Activated naive CD4-positive, alpha-beta T cell treated with anti-CD3 and anti-CD28 coated beads for 36 hours (primary cell): Measurements from ENCODE around the gene OR2L5. TPM values are rescaled to one million over a fixed set of nuclear protein-coding genes. Genes with fewer than 3 reads are reported as not detected.

Experiments used
- CTCF ChIA-PET: fragments of 350-600 bp; sonication (Branson Sonifier 250); formaldehyde crosslinking; loops from one replicate; lab custom pipeline; 2021; ENCODE audit warnings: antibody characterized with exemption; lab: Charles Lee
- DNase-seq: peaks from one replicate; pipeline ENCODE4 v3.0.0-alpha.2; 2020
- H3K27ac Mint-ChIP-seq: one replicate; pipeline ENCODE4 v1.8.0; 2021; ENCODE audit warnings: mild to moderate bottlenecking, mixed read lengths
- H3K27me3 Mint-ChIP-seq: one replicate; pipeline ENCODE4 v1.8.0; 2021; ENCODE audit warnings: low read depth, mixed read lengths
- H3K36me3 Mint-ChIP-seq: one replicate; pipeline ENCODE4 v1.8.0; 2021; ENCODE audit warnings: low read depth, mixed read lengths
- H3K4me1 Mint-ChIP-seq: one replicate; pipeline ENCODE4 v1.8.0; 2021; ENCODE audit warnings: low read depth, mixed read lengths
- H3K4me3 Mint-ChIP-seq: one replicate; pipeline ENCODE4 v1.8.0; 2021; ENCODE audit warnings: mild to moderate bottlenecking, moderate library complexity, mixed read lengths
- H3K9me3 Mint-ChIP-seq: one replicate; pipeline ENCODE4 v1.8.0; 2021; ENCODE audit warnings: mixed read lengths
- intact Hi-C: fragments of 100-400 bp; cut with micrococcal nuclease; formaldehyde crosslinking; loops from one replicate; pipeline ENCODE4 v1.15.1; 2023
- total RNA-seq, 2 experiments: library from RNA; stranded (reverse); gene quantifications; one replicate each; pipeline ENCODE4 v1.2.3, GENCODE V29; 2021

OR2L5 gene, protein sequence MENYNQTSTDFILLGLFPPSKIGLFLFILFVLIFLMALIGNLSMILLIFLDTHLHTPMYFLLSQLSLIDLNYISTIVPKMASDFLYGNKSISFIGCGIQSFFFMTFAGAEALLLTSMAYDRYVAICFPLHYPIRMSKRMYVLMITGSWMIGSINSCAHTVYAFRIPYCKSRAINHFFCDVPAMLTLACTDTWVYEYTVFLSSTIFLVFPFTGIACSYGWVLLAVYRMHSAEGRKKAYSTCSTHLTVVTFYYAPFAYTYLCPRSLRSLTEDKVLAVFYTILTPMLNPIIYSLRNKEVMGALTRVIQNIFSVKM
- not detected for total RNA-seq

DNA sequence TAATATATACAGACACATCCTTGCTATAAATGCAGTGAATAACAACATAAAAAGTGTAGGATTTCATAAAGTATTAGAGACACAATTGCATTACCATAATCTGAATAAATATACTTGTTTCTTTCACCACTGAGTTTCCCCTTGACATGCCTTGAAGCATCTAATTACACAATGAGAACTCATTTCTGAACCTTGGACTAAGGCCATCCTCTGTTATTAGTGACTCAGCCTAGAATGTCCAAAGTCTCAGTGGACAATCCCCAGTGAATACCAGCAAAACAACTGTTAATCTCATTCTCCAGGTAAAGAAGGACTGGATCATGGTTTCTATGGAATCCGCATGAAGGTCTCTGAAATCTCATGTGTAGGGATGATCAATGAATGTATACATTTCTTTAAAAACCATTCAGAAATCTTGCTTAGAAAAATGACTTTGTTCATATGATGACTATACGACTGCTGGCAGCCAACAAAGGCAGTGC is at the start of gene OR2L5:
OR2L5 (plus strand) TSS at position 432 of the 482 bp plus-strand sequence. CDS start 8,288 bp downstream, outside the sequence.
- Mint-ChIP-seq H3K4me1 (no peaks in the 10 kb centered on the region), H3K9me3 (peaks cover 40% of the 10 kb centered on the region), H3K27ac (no peak within 1 kb of the TSS), H3K27me3 (no peaks in the 10 kb centered on the region), H3K4me3 (no peak within 1 kb of the TSS), H3K36me3 (peaks cover 15% of the 10 kb centered on the region)
- DNase-seq, result no peak
- intact Hi-C loops, result no loop called here
- CTCF ChIA-PET, result no interaction called here

DNA sequence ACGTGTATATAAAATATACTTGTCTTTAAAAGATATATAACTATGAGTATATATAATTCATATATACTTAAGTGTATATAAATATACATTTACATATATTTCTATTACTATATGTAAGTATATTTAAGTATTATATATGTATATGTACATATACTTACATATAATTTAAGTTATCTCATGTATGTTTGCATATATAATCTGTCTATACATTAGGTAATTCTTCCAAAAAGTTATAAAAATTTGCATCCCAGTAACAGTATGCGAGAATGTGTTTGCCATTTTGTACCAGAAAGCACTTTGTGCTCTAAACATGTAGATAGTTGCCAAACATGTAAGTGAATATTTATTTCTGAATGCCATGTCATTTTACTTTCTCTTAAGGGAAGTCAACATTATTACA is 48.5 kb upstream of the OR2L5 start, which contains the start of gene OR2AK2:
OR2AK2 (plus strand) TSS at position 301 of the 400 bp plus-strand sequence. CDS start 144 bp downstream, outside the sequence.
- Mint-ChIP-seq H3K4me3 (no peak within 1 kb of the TSS), H3K4me1 (peaks cover 8% of the 10 kb centered on the region), H3K9me3 (no peaks in the 10 kb centered on the region), H3K27me3 (no peaks in the 10 kb centered on the region), H3K36me3 (peaks cover 11% of the 10 kb centered on the region), H3K27ac (no peak within 1 kb of the TSS)
- CTCF ChIA-PET, result interaction anchor here (1.4 kb wide), 1 partner anchor 29 kb away, joined by 3 read pairs; no protein-coding TSS in a partner anchor
- intact Hi-C loops, result no loop called here
- DNase-seq, result no peak

DNA sequence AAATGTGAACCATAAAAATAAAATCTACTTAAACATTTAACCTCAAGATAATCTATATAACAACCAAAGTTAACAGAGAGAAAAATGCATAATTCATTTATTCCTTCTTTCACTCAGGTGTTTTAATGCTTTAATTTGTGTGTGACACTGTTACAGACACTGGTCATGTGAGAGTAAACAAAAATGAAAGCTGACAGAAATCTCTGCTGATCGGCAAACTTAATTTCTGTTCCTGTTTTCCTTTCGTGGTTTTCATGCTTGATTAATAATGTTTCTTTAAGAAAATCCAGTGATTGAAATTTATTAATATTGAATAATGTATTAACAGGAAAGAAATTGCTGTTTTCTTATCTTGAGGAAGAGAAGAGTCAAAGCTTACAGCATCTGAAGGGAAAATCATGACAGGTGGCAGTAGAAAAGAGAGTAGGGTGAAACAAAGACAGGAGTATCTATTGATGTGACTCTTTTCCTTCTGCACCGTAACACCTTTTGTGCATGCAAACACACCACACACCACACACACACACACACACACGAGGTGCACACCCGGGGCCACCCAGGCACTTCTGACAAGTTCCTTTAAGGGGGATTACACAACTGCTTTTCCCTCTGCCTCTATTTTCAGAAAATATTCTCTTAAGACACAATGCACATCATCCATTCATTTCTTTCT is 46.8 kb upstream of the OR2L5 start:
- H3K27me3 Mint-ChIP-seq, result no peaks in the 10 kb centered on the region
- peaks cover 14% of the 10 kb centered on the region for H3K36me3 Mint-ChIP-seq
- CTCF ChIA-PET, result interaction anchor here (1.4 kb wide), 1 partner anchor 31 kb away, joined by 3 read pairs; no protein-coding TSS in a partner anchor
- DNase-seq, result no peak
- peaks cover 8% of the 10 kb centered on the region for H3K4me1 Mint-ChIP-seq
- intact Hi-C loops, result no loop called here
- no peak overlapping the region for H3K27ac Mint-ChIP-seq
- no peaks in the 10 kb centered on the region for H3K9me3 Mint-ChIP-seq
- no peak overlapping the region for H3K4me3 Mint-ChIP-seq

DNA sequence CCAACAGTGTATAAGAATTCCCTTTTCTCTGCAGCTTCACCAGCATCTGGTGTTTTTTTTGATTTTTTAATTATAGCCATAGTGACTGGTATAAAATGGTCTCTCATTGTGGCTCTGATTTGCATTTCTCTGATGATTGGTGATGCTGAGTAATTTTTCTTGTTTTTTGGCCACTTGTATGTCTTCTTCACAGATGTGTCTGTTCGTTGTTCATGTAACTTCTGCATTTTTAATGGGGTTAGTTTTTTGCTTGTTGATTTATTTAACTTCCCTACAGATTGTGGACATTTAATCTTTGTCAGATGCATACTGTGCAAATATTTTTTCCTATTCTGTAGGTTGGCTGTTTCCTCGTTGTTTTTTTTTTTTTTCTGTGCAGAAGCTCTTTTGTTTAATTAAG is 20.5 kb upstream of the OR2L5 start:
- no peak for DNase-seq
- no peak overlapping the region for H3K4me3 Mint-ChIP-seq
- no peaks in the 10 kb centered on the region for H3K27me3 Mint-ChIP-seq
- intact Hi-C loops, result no loop called here
- no peaks in the 10 kb centered on the region for H3K4me1 Mint-ChIP-seq
- H3K36me3 Mint-ChIP-seq, result peaks cover 7% of the 10 kb centered on the region
- CTCF ChIA-PET, result no interaction called here
- H3K27ac Mint-ChIP-seq, result no peak overlapping the region
- H3K9me3 Mint-ChIP-seq, result no peaks in the 10 kb centered on the region

DNA sequence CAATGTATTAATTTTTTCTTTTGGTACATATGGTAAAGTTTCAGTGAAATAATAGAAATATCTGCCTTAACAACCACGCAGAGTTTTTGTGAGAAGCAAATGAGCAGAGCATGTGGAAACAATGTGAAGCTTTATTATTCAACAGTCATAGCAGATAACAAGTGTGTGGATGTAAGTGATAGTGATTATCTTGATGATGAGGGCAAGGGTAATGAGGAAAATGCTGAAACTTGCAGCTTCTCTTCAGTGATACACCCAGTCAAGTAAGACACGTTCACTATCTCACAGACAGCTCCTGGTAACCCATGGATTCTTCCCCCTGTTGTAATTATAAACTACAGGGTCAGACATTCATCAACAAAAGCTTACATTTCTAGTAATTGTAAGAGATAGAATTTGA is 14.6 kb upstream of the OR2L5 start:
- peaks cover 6% of the 10 kb centered on the region for H3K4me1 Mint-ChIP-seq
- H3K27ac Mint-ChIP-seq, result no peak overlapping the region
- H3K36me3 Mint-ChIP-seq, result peaks cover 4% of the 10 kb centered on the region
- CTCF ChIA-PET, result no interaction called here
- H3K9me3 Mint-ChIP-seq, result no peaks in the 10 kb centered on the region
- intact Hi-C loops, result no loop called here
- H3K4me3 Mint-ChIP-seq, result no peak overlapping the region
- DNase-seq, result no peak
- H3K27me3 Mint-ChIP-seq, result no peaks in the 10 kb centered on the region

DNA sequence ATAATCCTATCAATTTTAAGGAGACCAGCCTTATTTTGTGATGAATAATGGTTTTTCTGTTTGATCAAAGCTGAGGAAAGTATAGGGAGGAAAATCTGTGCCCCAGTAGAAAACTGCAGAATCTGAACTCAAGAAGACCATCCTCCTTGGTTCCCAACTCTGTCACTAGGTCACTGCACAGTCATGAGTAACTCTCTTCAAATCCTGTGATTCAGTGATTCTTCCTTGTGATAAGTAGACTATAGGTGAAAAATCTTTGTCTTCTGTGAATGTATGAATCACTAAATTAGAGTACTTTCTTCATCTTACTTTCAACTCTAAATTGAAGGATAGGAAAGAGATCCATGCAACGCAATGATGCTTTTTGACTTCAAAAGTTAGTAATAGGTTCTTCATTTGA is 13.3 kb upstream of the OR2L5 start:
- intact Hi-C loops, result no loop called here
- DNase-seq, result no peak
- CTCF ChIA-PET, result no interaction called here
- no peak overlapping the region for H3K4me3 Mint-ChIP-seq
- no peak overlapping the region for H3K27ac Mint-ChIP-seq
- no peaks in the 10 kb centered on the region for H3K27me3 Mint-ChIP-seq
- no peaks in the 10 kb centered on the region for H3K9me3 Mint-ChIP-seq
- peaks cover 4% of the 10 kb centered on the region for H3K36me3 Mint-ChIP-seq
- H3K4me1 Mint-ChIP-seq, result peaks cover 6% of the 10 kb centered on the region

DNA sequence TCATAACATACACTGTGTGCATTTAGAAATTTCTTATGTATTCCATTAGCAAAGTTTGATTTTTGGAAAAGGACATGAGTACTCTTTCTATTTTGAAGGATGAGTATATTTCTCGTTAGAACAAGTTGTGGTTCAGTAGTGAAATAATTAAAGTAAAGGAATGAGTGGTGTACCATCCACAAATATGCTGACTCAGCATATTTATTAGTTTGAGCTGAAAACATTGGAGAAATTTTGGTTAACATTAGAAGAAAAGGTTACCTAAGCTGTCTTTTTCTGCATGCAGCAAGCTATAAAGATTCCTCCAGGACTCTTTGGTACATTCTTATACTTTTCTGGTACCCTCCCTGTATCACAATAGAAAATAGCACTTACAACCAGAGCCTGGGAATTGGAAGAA is 5.7 kb upstream of the OR2L5 start:
- intact Hi-C loops, result no loop called here
- peaks cover 38% of the 10 kb centered on the region for H3K9me3 Mint-ChIP-seq

DNA sequence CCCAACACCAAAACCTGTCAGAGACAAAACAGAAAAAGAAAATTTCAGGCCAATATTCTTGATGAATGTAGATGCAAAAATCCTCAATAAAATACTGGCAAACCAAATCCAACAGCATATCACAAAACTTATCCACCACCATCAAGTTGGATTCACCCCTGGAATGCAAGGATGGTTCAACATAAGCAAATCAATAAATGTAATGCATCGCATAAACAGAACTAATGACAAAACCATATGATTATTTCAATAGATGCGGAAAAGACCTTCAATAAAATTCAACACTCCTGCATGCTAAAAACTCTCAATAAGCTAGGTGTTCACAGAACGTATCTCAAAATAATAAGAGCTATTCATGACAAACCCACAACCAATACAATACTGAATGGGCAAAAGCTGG is 3.8 kb upstream of the OR2L5 start:
- Mint-ChIP-seq H3K4me1 (no peaks in the 10 kb centered on the region), H3K27ac (no peak overlapping the region), H3K27me3 (no peaks in the 10 kb centered on the region), H3K9me3 (peaks cover 38% of the 10 kb centered on the region), H3K36me3 (peaks cover 15% of the 10 kb centered on the region), H3K4me3 (no peak overlapping the region)
- CTCF ChIA-PET, result no interaction called here
- DNase-seq, result no peak
- intact Hi-C loops, result no loop called here

More for the DNA sequence above, 5.7 kb upstream of the OR2L5 start:
- Mint-ChIP-seq H3K27ac (no peak overlapping the region), H3K4me1 (no peaks in the 10 kb centered on the region), H3K4me3 (no peak overlapping the region), H3K27me3 (no peaks in the 10 kb centered on the region), H3K36me3 (peaks cover 15% of the 10 kb centered on the region)
- no peak for DNase-seq
- CTCF ChIA-PET, result no interaction called here

DNA sequence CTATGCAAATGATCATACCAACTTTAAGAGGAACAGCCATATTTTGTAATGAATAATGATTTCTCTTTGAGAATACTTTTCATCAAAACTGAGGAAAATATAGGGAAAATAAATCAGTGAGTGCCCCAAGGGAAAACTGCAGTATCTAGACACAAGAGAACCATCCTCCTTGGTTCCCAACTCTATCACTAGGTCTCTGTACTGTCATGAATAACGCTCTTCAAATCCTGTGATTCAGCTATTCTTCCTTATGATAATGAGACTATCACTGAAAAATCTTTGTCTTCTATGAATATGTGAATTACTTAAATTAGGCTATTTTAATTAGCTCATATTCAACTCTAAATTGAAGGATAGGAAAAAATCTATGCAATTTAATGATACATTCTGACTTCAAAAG is 2.3 kb downstream of the OR2L5 start:
- intact Hi-C loops, result no loop called here
- Mint-ChIP-seq H3K4me1 (no peaks in the 10 kb centered on the region), H3K9me3 (peaks cover 19% of the 10 kb centered on the region), H3K27ac (no peak overlapping the region), H3K36me3 (peaks cover 4% of the 10 kb centered on the region), H3K27me3 (no peaks in the 10 kb centered on the region), H3K4me3 (no peak overlapping the region)
- no peak for DNase-seq
- CTCF ChIA-PET, result no interaction called here

DNA sequence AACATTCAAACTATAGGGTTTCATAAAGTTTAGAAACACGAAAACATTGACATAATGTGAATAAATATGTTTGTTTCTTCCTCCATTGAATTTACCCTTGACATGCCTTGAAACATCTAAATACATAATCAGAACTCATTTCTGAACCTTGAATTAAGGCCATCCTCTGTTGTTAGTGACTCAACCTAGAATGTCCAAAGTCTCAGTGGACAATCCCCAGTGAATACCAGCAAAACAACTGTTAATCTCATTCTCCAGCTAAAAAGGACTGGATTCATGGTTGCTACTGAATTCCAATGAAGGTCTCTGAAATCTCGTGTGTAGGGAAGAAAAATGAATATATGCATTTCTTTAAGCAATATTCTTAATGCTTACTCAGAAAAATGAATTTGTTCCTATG is 16.3 kb downstream of the OR2L5 start, which contains the start of gene OR2L2:
OR2L2 (plus strand) TSS at position 301 of the 400 bp plus-strand sequence. CDS start 8,198 bp downstream, outside the sequence.
- Mint-ChIP-seq H3K27ac (no peak within 1 kb of the TSS), H3K4me1 (no peaks in the 10 kb centered on the region), H3K36me3 (peaks cover 9% of the 10 kb centered on the region), H3K4me3 (no peak within 1 kb of the TSS), H3K27me3 (no peaks in the 10 kb centered on the region), H3K9me3 (peaks cover 21% of the 10 kb centered on the region)
- CTCF ChIA-PET, result no interaction called here
- DNase-seq, result no peak
- intact Hi-C loops, result no loop called here

DNA sequence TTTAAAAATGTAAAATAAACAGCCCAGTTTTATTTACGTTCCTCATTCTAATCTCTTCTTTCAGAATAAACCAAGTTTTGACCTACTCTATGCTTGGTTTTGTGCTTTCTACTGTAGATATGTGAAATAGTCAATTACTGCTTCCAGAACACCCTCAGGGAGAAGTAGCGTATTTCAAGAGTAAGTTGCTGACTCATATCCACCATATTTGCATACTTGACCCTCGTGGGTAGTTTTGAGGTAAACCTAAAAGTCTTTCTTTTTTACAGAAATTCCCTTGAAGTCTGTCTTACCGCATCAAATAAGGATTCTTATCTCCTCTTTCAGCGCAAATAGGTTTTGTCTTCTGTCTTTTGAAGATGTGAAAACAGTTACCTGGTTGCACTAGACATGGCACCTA is 31.7 kb downstream of the OR2L5 start:
- CTCF ChIA-PET, result no interaction called here
- no peak for DNase-seq
- H3K27me3 Mint-ChIP-seq, result no peaks in the 10 kb centered on the region
- H3K27ac Mint-ChIP-seq, result no peak overlapping the region
- H3K9me3 Mint-ChIP-seq, result peaks cover 26% of the 10 kb centered on the region
- intact Hi-C loops, result no loop called here
- no peak overlapping the region for H3K4me3 Mint-ChIP-seq
- H3K36me3 Mint-ChIP-seq, result no peaks in the 10 kb centered on the region
- no peaks in the 10 kb centered on the region for H3K4me1 Mint-ChIP-seq

DNA sequence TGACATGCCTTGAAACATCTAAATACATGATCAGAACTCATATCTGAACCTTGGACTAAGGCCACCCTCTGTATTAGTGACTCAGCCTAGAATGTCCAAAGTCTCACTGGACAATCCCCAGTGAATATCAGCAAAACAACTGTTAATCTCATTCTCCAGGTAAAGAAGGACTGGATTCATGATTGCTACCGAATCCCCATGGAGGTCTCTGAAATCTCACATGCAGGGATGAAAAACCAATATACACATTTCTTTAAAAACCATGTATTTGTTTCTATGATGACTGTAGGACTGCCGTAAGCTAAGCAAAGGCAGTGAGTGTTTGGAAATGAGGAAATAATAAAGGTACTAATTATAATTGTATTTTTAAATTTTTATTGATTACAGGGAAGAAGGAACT is 33.1 kb downstream of the OR2L5 start, which contains the start of gene OR2L3:
OR2L3 (plus strand) TSS at position 301 of the 400 bp plus-strand sequence. CDS start 13,846 bp downstream, outside the sequence.
- Mint-ChIP-seq H3K9me3 (peaks cover 26% of the 10 kb centered on the region), H3K27ac (no peak within 1 kb of the TSS), H3K36me3 (no peaks in the 10 kb centered on the region), H3K4me1 (no peaks in the 10 kb centered on the region), H3K4me3 (no peak within 1 kb of the TSS), H3K27me3 (no peaks in the 10 kb centered on the region)
- no peak for DNase-seq
- intact Hi-C loops, result no loop called here
- CTCF ChIA-PET, result no interaction called here
